SK-N-SH treated with all-trans-retinoic acid at 6 μM for 48 hours (cell line): ENCODE results near the gene TMEM236.

Experiments used
- OSR1 ChIP-seq: fragments of 250-450 bp; sonication (Bioruptor Pico); IDR thresholded peaks from 2 replicates; pipeline ENCODE4 v1.8.0; 2022; ENCODE audit warnings: moderate library complexity, mild to moderate bottlenecking, inconsistent platforms
- TF ChIP-seq, protein P1 (sequence below): fragments of 250-450 bp; sonication (Bioruptor Pico); IDR thresholded peaks from 2 replicates; pipeline ENCODE4 v1.5.1; 2021; ENCODE audit warnings: mild to moderate bottlenecking, moderate library complexity

TMEM236 gene

DNA sequence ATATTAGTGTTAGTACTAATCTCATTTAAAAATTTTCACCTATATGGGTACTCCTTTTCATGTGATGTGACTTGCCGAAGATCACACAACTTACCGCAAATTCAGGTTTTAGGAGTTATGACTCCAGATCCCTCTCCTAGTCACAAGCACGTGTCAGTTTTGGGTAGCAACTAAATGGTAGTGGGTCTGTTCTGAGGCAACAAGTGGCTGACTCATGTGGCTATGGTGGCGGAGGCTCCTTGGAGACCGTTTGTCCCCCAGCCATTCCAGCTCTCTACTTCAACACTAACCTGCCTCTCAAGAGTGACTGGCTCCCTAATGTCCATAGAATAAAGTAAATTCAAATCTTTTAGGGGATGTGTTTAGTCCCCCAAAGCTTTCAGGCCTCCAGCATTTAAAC, 96.6 kb downstream of the TMEM236 start (continued):
- TF ChIP-seq, protein P1, sequence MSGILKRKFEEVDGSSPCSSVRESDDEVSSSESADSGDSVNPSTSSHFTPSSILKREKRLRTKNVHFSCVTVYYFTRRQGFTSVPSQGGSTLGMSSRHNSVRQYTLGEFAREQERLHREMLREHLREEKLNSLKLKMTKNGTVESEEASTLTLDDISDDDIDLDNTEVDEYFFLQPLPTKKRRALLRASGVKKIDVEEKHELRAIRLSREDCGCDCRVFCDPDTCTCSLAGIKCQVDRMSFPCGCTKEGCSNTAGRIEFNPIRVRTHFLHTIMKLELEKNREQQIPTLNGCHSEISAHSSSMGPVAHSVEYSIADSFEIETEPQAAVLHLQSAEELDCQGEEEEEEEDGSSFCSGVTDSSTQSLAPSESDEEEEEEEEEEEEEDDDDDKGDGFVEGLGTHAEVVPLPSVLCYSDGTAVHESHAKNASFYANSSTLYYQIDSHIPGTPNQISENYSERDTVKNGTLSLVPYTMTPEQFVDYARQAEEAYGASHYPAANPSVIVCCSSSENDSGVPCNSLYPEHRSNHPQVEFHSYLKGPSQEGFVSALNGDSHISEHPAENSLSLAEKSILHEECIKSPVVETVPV (CRISPR knock-in tag), result no peak
- TF ChIP-seq OSR1, result no peak
